Liver (tissue), 9 donors: Measurements from ENCODE around the gene P3H2. TPM values are rescaled to one million over a fixed set of nuclear protein-coding genes. Genes with fewer than 3 reads are reported as not detected.
"Not testable (repeated sequence)": the region's sequence is repeated elsewhere in the genome, so short reads cannot be mapped to it uniquely, and the experiment has no call there.

Source experiments
- DNase-seq: peaks from one replicate; pipeline ENCODE4 v3.0.0-alpha.2; 2017; ENCODE audit warnings: low spot score
- H3K27ac ChIP-seq, 2 donors: one replicate each; pipeline ENCODE4 v1.7.0; 2013; ENCODE audit warnings: inconsistent platforms in 2 of 2, low read length in 2 of 2, control low read depth in 1 of 2, low read depth in 1 of 2, mild to moderate bottlenecking in 1 of 2
- H3K27me3 ChIP-seq, 4 donors: one replicate each; pipeline versions ENCODE4 v1.6.1 to v1.7.0; 2013; ENCODE audit warnings: low read length in 3 of 4, inconsistent platforms in 1 of 4, mild to moderate bottlenecking in 1 of 4, moderate library complexity in 1 of 4; ENCODE audit not compliant: control insufficient read depth in 4 of 4, insufficient read depth in 4 of 4
- H3K36me3 ChIP-seq, 4 donors: one replicate each; pipeline versions ENCODE4 v1.6.1 to v1.7.0; 2013; ENCODE audit warnings: low read length in 3 of 4, mild to moderate bottlenecking in 3 of 4, low read depth in 1 of 4, moderate library complexity in 1 of 4; ENCODE audit not compliant: control insufficient read depth in 4 of 4, insufficient read depth in 3 of 4
- H3K4me1 ChIP-seq, 4 donors: one replicate each; pipeline versions ENCODE4 v1.6.1 to v1.7.0; 2013; ENCODE audit warnings: low read length in 3 of 4, mild to moderate bottlenecking in 3 of 4, moderate library complexity in 1 of 4; ENCODE audit not compliant: control insufficient read depth in 4 of 4, insufficient read depth in 4 of 4
- H3K4me3 ChIP-seq, 3 donors: one replicate each; pipeline versions ENCODE4 v1.6.1 to v1.7.0; 2013; ENCODE audit warnings: low read length in 3 of 3, control low read depth in 1 of 3, low read depth in 1 of 3, mild to moderate bottlenecking in 1 of 3
- H3K9ac ChIP-seq, 2 donors: one replicate each; pipeline ENCODE4 v1.7.0; 2013; ENCODE audit warnings: low read length in 2 of 2, mild to moderate bottlenecking in 2 of 2, moderate library complexity in 2 of 2, control low read depth in 1 of 2, low read depth in 1 of 2
- H3K9me3 ChIP-seq, 4 donors: one replicate each; pipeline versions ENCODE4 v1.6.1 to v1.7.0; 2013; ENCODE audit warnings: low read length in 3 of 4; ENCODE audit not compliant: control insufficient read depth in 4 of 4
- CTCF ChIP-seq: fragments of 150-350 bp; IDR thresholded peaks from 2 replicates; pipeline ENCODE4 v1.5.1; 2017; ENCODE audit warnings: improper control_type of control experiment, low read depth, low read length; ENCODE audit not compliant: missing input control
- EGR1 ChIP-seq, 2 donors: IDR thresholded peaks; 2 replicates each; pipeline ENCODE4 v1.6.1; 2016 to 2018; ENCODE audit warnings: antibody characterized with exemption in 2 of 2, low read depth in 2 of 2
- FOXA1 ChIP-seq: IDR thresholded peaks from 2 replicates; pipeline ENCODE4 v1.6.1; 2016; ENCODE audit warnings: antibody characterized with exemption
- FOXA2 ChIP-seq: IDR thresholded peaks from 2 replicates; pipeline ENCODE4 v1.6.1; 2016; ENCODE audit warnings: antibody characterized with exemption
- GABPA ChIP-seq, 2 donors: IDR thresholded peaks in 1 of 2; conservative IDR thresholded peaks in 1 of 2; 2 replicates each; pipeline ENCODE4 v1.6.1; 2016; ENCODE audit warnings: antibody characterized with exemption in 2 of 2, mild to moderate bottlenecking in 1 of 2, moderate library complexity in 1 of 2
- HNF4A ChIP-seq, 2 donors: conservative IDR thresholded peaks; 2 replicates each; pipeline ENCODE4 v1.6.1; 2016; ENCODE audit warnings: antibody characterized with exemption in 2 of 2, mild to moderate bottlenecking in 2 of 2
- HNF4G ChIP-seq: IDR thresholded peaks from 2 replicates; pipeline ENCODE4 v1.6.1; 2016; ENCODE audit warnings: antibody characterized with exemption
- JUND ChIP-seq, 2 donors: IDR thresholded peaks; 2 replicates each; pipeline ENCODE4 v1.6.1; 2016; ENCODE audit warnings: antibody characterized with exemption in 2 of 2
- MAX ChIP-seq: IDR thresholded peaks from 2 replicates; pipeline ENCODE4 v1.6.1; 2016; ENCODE audit warnings: antibody characterized with exemption
- NR2F2 ChIP-seq: IDR thresholded peaks from 2 replicates; pipeline ENCODE4 v1.6.1; 2016; ENCODE audit warnings: antibody characterized with exemption
- RAD21 ChIP-seq, 2 donors: IDR thresholded peaks; 2 replicates each; pipeline ENCODE4 v1.6.1; 2016; ENCODE audit warnings: antibody characterized with exemption in 2 of 2, mild to moderate bottlenecking in 2 of 2
- RXRA ChIP-seq, 2 donors: IDR thresholded peaks; 2 replicates each; pipeline ENCODE4 v1.6.1; 2017 to 2018; ENCODE audit warnings: antibody characterized with exemption in 2 of 2, mild to moderate bottlenecking in 1 of 2
- SP1 ChIP-seq: IDR thresholded peaks from 2 replicates; pipeline ENCODE4 v1.6.1; 2018; ENCODE audit warnings: antibody characterized with exemption, mild to moderate bottlenecking
- TAF1 ChIP-seq: conservative IDR thresholded peaks from 2 replicates; pipeline ENCODE4 v1.6.1; 2016; ENCODE audit warnings: antibody characterized with exemption, mild to moderate bottlenecking
- YY1 ChIP-seq: IDR thresholded peaks from 2 replicates; pipeline ENCODE4 v1.6.1; 2016; ENCODE audit warnings: antibody characterized with exemption, mild to moderate bottlenecking
- ZBTB33 ChIP-seq: IDR thresholded peaks from 2 replicates; pipeline ENCODE4 v1.6.1; 2016; ENCODE audit warnings: antibody characterized with exemption
- WGBS: extraction: QIAGEN DNeasy Blood & Tissue Kit; methylation state at CpG from one replicate; pipeline ENCODE4 v1.1.7; 2013; 5-methylcytosine and 5-hydroxymethylcytosine counted together
- polyA plus RNA-seq, 2 donors: library from polyadenylated mRNA; stranded (reverse) in 1 of 2; unstranded in 1 of 2; fragments of 200-250 nt in 1 of 2; fragments of >200 nt in 1 of 2; fragmentation: Nextera tagmentation in 1 of 2; extraction: Ambion mirVana in 1 of 2; gene quantifications; one replicate each; pipeline versions ENCODE4 v1.2.1 to v1.2.3, GENCODE V29; 2013 to 2015
- total RNA-seq, 2 donors: library from RNA; depleted of rRNA; stranded (reverse); fragments of >200 nt; gene quantifications; one replicate each; pipeline ENCODE4 v1.2.3, GENCODE V29; 2014
- TF ChIP-seq, protein P1 (sequence below): IDR thresholded peaks from 2 replicates; pipeline ENCODE4 v1.6.1; 2016; ENCODE audit warnings: antibody characterized with exemption
- TF ChIP-seq, protein P2 (sequence below): IDR thresholded peaks from 2 replicates; pipeline ENCODE4 v1.6.1; 2016; ENCODE audit warnings: antibody characterized with exemption, mild to moderate bottlenecking
- donor health status: healthy.
- donor health status: healthy.
- donor health status: healthy.
- donor health status: healthy.
- donor health status: healthy.

Gene P3H2
- total and polyA plus RNA-seq, 4 donors, result 1.9 to 6.9 (median 4.1) TPM

DNA sequence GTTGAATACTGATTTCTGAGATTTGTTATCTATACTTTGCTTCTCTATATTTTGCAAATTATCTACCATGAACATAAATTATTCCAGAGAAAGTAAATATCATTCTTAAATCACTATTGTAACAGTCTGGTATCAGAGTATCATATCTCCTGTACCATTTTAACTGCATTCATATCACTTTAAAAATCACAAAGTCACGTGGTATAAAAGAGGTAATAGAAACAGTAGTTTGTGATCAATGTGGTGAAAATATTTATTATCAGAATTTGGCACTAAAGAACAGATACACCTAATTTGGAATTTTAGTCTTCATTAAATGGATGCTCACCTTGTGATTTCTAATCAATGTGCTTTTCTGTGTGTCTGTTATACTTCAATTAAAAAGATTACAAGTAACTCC is 47.8 kb downstream of the P3H2 start:
- Histone ChIP-seq H3K36me3 (no peaks in the 10 kb centered on the region), H3K4me3 (no peak overlapping the region), H3K9ac (no peak overlapping the region), H3K4me1 (peaks cover 0 to 5% (median 0%) of the 10 kb centered on the region in 4 donors), H3K27ac (no peak overlapping the region), H3K27me3 (no peaks in the 10 kb centered on the region), H3K9me3 (no peaks in the 10 kb centered on the region)
- 63% methylated on average over 1 of the region's 1 CpG for WGBS
- no peak for DNase-seq
- TF ChIP-seq TAF1, result no peak
- TF ChIP-seq FOXA1, result no peak
- no peak for TF ChIP-seq HNF4A (conservative IDR thresholded peaks at IDR 0.05)
- no peak for TF ChIP-seq JUND (IDR thresholded peaks at IDR 0.05)
- no peak for TF ChIP-seq SP1
- no peak for TF ChIP-seq NR2F2
- TF ChIP-seq CTCF, result no peak
- TF ChIP-seq, protein P1, sequence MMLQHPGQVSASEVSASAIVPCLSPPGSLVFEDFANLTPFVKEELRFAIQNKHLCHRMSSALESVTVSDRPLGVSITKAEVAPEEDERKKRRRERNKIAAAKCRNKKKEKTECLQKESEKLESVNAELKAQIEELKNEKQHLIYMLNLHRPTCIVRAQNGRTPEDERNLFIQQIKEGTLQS, result no peak
- no peak for TF ChIP-seq RXRA (IDR thresholded peaks at IDR 0.05)
- no peak for TF ChIP-seq HNF4G
- no peak for TF ChIP-seq EGR1 (IDR thresholded peaks at IDR 0.05; ENCODE audit: low read depth in 2 of 2)
- TF ChIP-seq ZBTB33, result no peak
- TF ChIP-seq, protein P2, sequence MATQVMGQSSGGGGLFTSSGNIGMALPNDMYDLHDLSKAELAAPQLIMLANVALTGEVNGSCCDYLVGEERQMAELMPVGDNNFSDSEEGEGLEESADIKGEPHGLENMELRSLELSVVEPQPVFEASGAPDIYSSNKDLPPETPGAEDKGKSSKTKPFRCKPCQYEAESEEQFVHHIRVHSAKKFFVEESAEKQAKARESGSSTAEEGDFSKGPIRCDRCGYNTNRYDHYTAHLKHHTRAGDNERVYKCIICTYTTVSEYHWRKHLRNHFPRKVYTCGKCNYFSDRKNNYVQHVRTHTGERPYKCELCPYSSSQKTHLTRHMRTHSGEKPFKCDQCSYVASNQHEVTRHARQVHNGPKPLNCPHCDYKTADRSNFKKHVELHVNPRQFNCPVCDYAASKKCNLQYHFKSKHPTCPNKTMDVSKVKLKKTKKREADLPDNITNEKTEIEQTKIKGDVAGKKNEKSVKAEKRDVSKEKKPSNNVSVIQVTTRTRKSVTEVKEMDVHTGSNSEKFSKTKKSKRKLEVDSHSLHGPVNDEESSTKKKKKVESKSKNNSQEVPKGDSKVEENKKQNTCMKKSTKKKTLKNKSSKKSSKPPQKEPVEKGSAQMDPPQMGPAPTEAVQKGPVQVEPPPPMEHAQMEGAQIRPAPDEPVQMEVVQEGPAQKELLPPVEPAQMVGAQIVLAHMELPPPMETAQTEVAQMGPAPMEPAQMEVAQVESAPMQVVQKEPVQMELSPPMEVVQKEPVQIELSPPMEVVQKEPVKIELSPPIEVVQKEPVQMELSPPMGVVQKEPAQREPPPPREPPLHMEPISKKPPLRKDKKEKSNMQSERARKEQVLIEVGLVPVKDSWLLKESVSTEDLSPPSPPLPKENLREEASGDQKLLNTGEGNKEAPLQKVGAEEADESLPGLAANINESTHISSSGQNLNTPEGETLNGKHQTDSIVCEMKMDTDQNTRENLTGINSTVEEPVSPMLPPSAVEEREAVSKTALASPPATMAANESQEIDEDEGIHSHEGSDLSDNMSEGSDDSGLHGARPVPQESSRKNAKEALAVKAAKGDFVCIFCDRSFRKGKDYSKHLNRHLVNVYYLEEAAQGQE, result no peak
- no peak for TF ChIP-seq YY1
- no peak for TF ChIP-seq GABPA (IDR thresholded peaks at IDR 0.05 in 1 of 2, conservative IDR thresholded peaks at IDR 0.05 in 1 of 2)
- TF ChIP-seq FOXA2, result no peak
- TF ChIP-seq MAX, result no peak
- no peak for TF ChIP-seq RAD21 (IDR thresholded peaks at IDR 0.05)

DNA sequence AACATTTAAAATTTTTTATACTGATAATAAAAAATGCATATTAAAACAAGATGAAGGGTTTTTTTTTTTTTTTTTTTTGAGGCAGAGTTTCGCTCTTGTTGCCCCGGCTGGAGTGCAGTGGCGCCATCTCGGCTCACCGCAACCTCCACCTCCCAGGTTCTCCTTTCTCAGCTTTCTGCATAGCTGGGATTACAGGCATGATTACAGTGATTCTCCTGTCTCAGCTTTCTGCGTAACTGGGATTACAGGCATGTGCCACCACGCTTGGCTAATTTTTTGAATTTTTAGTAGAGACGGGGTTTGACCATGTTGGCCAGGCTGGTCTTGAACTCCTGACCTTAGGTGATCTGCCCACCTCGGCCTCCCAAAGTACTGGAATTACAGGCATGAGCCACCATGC is 48.8 kb downstream of the P3H2 start:
- not testable (repeated sequence) for H3K4me3 ChIP-seq, H3K36me3 ChIP-seq, H3K9ac ChIP-seq, H3K27me3 ChIP-seq, DNase-seq, H3K27ac ChIP-seq, H3K9me3 ChIP-seq, H3K4me1 ChIP-seq
- WGBS, result 93% methylated on average over 9 of the region's 9 CpGs
